ENCODE data around the gene LAMB3. TPM values are rescaled to one million over a fixed set of nuclear protein-coding genes. Genes with fewer than 3 reads are reported as not detected.

Gene LAMB3
- total RNA-seq, 1 experiment from 2014 or later: 70.2 TPM

DNA sequence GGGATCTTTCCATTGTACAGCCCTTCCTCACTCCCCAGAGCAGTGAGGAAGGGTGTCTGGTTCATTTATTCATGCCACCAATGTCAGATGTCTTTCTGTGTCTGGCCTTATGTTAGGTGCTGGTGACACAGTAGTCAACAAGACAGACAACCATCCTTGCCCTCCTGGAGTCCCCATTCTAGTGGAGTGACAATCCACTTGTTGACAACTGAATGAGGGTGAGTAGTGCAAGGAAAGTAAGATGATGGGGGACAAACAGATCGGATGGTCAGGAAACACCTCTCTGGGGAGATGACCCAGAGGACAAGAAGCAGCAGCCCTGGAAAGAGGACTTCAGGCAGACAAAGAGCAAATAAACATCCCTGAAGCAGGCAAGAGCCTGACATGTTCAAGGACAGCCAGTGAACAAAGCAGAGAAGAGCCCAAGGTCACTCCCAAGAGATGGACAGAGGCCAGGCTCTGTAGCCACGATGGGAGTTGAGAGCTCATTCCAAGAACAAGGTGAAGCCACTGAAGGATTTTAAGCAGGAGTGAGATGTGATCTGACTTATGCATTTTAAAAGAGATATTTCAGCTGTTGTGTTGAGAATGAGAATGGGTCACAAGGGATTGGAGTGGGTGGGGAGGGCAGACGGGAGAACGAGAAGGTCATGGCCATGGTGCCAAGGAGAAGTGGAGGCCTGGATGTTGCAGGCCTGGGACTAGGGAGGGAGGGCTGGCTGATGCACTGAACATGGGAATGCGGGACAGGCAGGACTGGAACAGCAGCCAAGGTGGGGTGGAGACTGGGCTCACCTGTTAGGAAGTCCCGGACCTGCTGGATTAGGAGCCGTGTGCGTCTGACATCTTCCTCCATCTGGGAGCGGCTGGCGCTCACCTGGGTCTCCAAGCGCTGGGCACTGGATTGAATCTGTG lies 30.2 kb downstream of the LAMB3 start:
- RAD21 ChIA-PET (ENCODE audit: low non-redundant PET in 1 of 2, low total read pairs in 2 of 2, uncharacterized antibody in 2 of 2, unreplicated experiment in 2 of 2): no interaction called here
- BruUV-seq (replicated peaks): no TSS peak
- Histone ChIP-seq H3K79me2 (ENCODE audit: insufficient read depth, low read length) (no peaks in the 10 kb centered on the region), H2AFZ (ENCODE audit: low read depth, low read length, poor library complexity, severe bottlenecking) (no peak overlapping the region), H3K4me1 (ENCODE audit: control insufficient read depth in 1 of 2, insufficient read depth in 2 of 2, low read length in 2 of 2) (peaks cover 0 to 7% of the 10 kb centered on the region in 2 experiments; a peak in 2 of 4 replicates), H3K9ac (ENCODE audit: low read length) (no peak overlapping the region), H3K9me3 (ENCODE audit: control insufficient read depth in 1 of 2, insufficient read depth in 1 of 2, low read depth in 1 of 2, low read length in 2 of 2) (no peaks in the 10 kb centered on the region), H3K27ac (ENCODE audit: low read depth, low read length) (no peak overlapping the region), H3K4me2 (ENCODE audit: low read length) (no peak overlapping the region), H3K9me2 (ENCODE audit: insufficient read depth) (no peaks in the 10 kb centered on the region), H3K4me3 (replicated peaks in 1 of 2; ENCODE audit: low read depth in 1 of 2, low read length in 2 of 2) (no peak overlapping the region), H4K20me1 (ENCODE audit: insufficient read depth) (no peaks in the 10 kb centered on the region), H3K36me3 (ENCODE audit: control insufficient read depth in 1 of 2, insufficient read depth in 2 of 2, low read length in 2 of 2) (peaks cover 1 to 9% of the 10 kb centered on the region in 2 experiments; a peak in 3 of 4 replicates), H3K27me3 (ENCODE audit: insufficient read depth, low read length) (no peaks in the 10 kb centered on the region)
- no peak for TF ChIP-seq EZH2phosphoT487 (IDR thresholded peaks at IDR 0.05; ENCODE audit: borderline replicate concordance)
- no peak for TF ChIP-seq ATF3 (IDR thresholded peaks at IDR 0.05)
- intact Hi-C loops (cut with micrococcal nuclease): no loop called here
- CTCF ChIA-PET: no interaction called here
- POLR2A ChIA-PET: no interaction called here
- DNase-seq (ENCODE audit: low read depth, low spot score) (no peak), ATAC-seq (no peak)

GRCh38 chr1:209621286-209621685 lies 30.9 kb downstream of the LAMB3 start:
- peaks cover 0 to 13% of the 10 kb centered on the region in 2 experiments; a peak in 3 of 4 replicates for H3K36me3 ChIP-seq (ENCODE audit: control insufficient read depth in 1 of 2, insufficient read depth in 2 of 2, low read length in 2 of 2)
- DNase-seq (ENCODE audit: low read depth, low spot score): no peak
- intact Hi-C loops (cut with micrococcal nuclease): no loop called here
- no peak overlapping the region for H3K4me3 ChIP-seq (replicated peaks in 1 of 2; ENCODE audit: low read depth in 1 of 2, low read length in 2 of 2)
- BruUV-seq (replicated peaks): no TSS peak
- no peak overlapping the region for H3K27ac ChIP-seq (ENCODE audit: low read depth, low read length)
- POLR2A ChIA-PET: no interaction called here
- H3K9me2 ChIP-seq (ENCODE audit: insufficient read depth): no peaks in the 10 kb centered on the region
- no peaks in the 10 kb centered on the region for H4K20me1 ChIP-seq (ENCODE audit: insufficient read depth)
- peaks cover 0 to 7% of the 10 kb centered on the region in 2 experiments; a peak in 2 of 4 replicates for H3K4me1 ChIP-seq (ENCODE audit: control insufficient read depth in 1 of 2, insufficient read depth in 2 of 2, low read length in 2 of 2)
- CTCF ChIA-PET: no interaction called here
- no peak for TF ChIP-seq POLR2A (IDR thresholded peaks at IDR 0.05; ENCODE audit: borderline replicate concordance, extremely low read depth, insufficient read depth, insufficient read length)
- TF ChIP-seq ZNF274 (IDR thresholded peaks at IDR 0.05; ENCODE audit: low read depth, low read length): no peak
- no peak for TF ChIP-seq EZH2 (IDR thresholded peaks at IDR 0.05)
- no peak for TF ChIP-seq CTCF (IDR thresholded peaks at IDR 0.05 in 2 of 3, conservative IDR thresholded peaks at IDR 0.05 in 1 of 3; ENCODE audit: borderline replicate concordance in 1 of 3, insufficient read depth in 1 of 3, low read depth in 2 of 3, low read length in 2 of 3)
- TF ChIP-seq YY1 (IDR thresholded peaks at IDR 0.05; ENCODE audit: extremely low read depth, insufficient replicate concordance, low read depth, low read length): no peak
- H3K79me2 ChIP-seq (ENCODE audit: insufficient read depth, low read length): no peaks in the 10 kb centered on the region
- no peak for ATAC-seq
- no peak overlapping the region for H3K9ac ChIP-seq (ENCODE audit: low read length)
- RAD21 ChIA-PET (ENCODE audit: low non-redundant PET in 1 of 2, low total read pairs in 2 of 2, uncharacterized antibody in 2 of 2, unreplicated experiment in 2 of 2): no interaction called here
- H3K9me3 ChIP-seq (ENCODE audit: control insufficient read depth in 1 of 2, insufficient read depth in 1 of 2, low read depth in 1 of 2, low read length in 2 of 2): no peaks in the 10 kb centered on the region
- no peak overlapping the region for H2AFZ ChIP-seq (ENCODE audit: low read depth, low read length, poor library complexity, severe bottlenecking)
- H3K4me2 ChIP-seq (ENCODE audit: low read length): no peak overlapping the region
- H3K27me3 ChIP-seq (ENCODE audit: insufficient read depth, low read length): no peaks in the 10 kb centered on the region
